ENCODE results near the gene GSK3A.

GSK3A gene

DNA sequence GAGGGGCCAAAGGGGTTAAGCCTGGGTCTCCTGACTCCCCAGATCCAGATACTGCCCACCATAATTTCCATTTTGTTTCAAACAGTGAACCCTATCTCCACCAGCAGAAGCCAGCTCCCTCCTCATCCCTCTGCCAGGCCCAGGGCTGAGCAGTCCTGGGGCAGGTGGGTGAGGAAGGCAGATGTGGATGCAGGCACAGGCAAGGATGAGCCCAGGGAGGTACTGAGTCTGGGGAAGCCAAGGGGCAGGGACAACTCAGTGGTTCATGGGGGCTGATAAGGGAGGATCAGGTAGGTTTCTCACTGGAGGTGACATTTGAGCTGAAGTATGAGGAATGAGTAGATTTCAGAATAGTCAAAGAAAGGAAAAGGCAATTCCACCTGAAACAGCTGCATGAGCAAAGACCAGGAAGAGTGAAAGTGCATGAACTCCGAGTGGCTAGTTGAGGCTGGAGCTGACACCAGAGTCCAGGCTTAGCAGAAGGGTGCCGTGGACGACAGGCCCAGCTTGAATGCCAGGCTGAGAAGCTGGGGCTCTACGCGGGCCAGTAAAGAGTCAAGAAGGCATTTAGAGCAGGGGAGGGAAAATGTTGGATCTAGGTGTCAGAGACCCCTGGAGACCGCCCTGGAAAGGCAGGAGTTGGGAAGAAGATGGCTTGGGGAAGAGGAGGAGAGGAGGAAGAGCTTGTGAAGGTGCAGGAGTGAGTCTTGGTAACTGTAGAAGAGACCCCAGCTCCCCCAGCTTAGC is 36.9 kb upstream of the GSK3A start:
- Histone ChIP-seq H3K4me3 (ENCODE audit: low read length in 2 of 2) (peak overlapping the region; percentile 12 to 71), H2AK5ac (ENCODE audit: low read depth, low read length) (peak overlapping the region; percentile 48), H2BK120ac (ENCODE audit: low read depth, low read length) (no peak overlapping the region), H3K27me3 (ENCODE audit: control insufficient read depth in 3 of 3, insufficient read depth in 3 of 3, low read depth in 1 of 3, low read length in 3 of 3) (no peaks in the 10 kb centered on the region), H3K36me3 (replicated peaks in 1 of 2; ENCODE audit: control insufficient read depth in 2 of 2, insufficient read depth in 2 of 2, low read length in 2 of 2) (peaks cover 8 to 18% of the 10 kb centered on the region in 2 donors), H3K23ac (ENCODE audit: low read depth, low read length, poor library complexity) (peak overlapping the region; percentile 52), H2BK5ac (ENCODE audit: low read length) (peak overlapping the region; percentile 98), H3K18ac (ENCODE audit: low read length) (peak overlapping the region; percentile 94), H3K14ac (ENCODE audit: low read length) (no peak overlapping the region), H2BK15ac (ENCODE audit: low read length) (peak overlapping the region; percentile 19), H3K4me1 (ENCODE audit: control insufficient read depth in 2 of 2, insufficient read depth in 1 of 2, low read depth in 1 of 2, low read length in 2 of 2) (peaks cover 28% of the 10 kb centered on the region in 2 donors), H3K79me1 (ENCODE audit: low read depth, low read length) (peaks cover 13% of the 10 kb centered on the region), H3K9ac (ENCODE audit: low read depth, low read length, poor library complexity) (peak overlapping the region; percentile 73), H3K27ac (replicated peaks; ENCODE audit: low read length) (peak overlapping the region; percentile 12), H2AFZ (ENCODE audit: low read length) (peak overlapping the region; percentile 90), H2BK12ac (ENCODE audit: low read length) (peak overlapping the region; percentile 86), H3K4ac (ENCODE audit: low read length) (no peak overlapping the region), H4K8ac (ENCODE audit: low read depth, low read length) (no peak overlapping the region), H4K91ac (ENCODE audit: low read depth, low read length, poor library complexity) (no peak overlapping the region), H3K4me2 (ENCODE audit: insufficient read depth, low read length, poor library complexity, severe bottlenecking) (peak overlapping the region; percentile 72), H3K9me3 (replicated peaks in 1 of 2; ENCODE audit: control insufficient read depth in 2 of 2, insufficient read depth in 1 of 2, low read depth in 1 of 2, low read length in 2 of 2) (no peaks in the 10 kb centered on the region)
- DNase-seq (ENCODE audit: low spot score) = no peak
- no CpG with 5 or more reads among the region's 6 CpGs for WGBS, 2 donors (ENCODE audit: extremely low coverage in 2 of 2, insufficient read length in 2 of 2, insufficient replicate concordance in 1 of 2)

- Histone ChIP-seq H2BK5ac (ENCODE audit: low read length) (no peak overlapping the region), H3K9ac (ENCODE audit: low read depth, low read length, poor library complexity) (no peak overlapping the region), H4K91ac (ENCODE audit: low read depth, low read length, poor library complexity) (no peak overlapping the region), H3K4ac (ENCODE audit: low read length) (no peak overlapping the region), H3K27me3 (ENCODE audit: control insufficient read depth in 3 of 3, insufficient read depth in 3 of 3, low read depth in 1 of 3, low read length in 3 of 3) (no peaks in the 10 kb centered on the region), H3K79me1 (ENCODE audit: low read depth, low read length) (peaks cover 16% of the 10 kb centered on the region), H3K23ac (ENCODE audit: low read depth, low read length, poor library complexity) (no peak overlapping the region), H2AFZ (ENCODE audit: low read length) (no peak overlapping the region), H3K27ac (replicated peaks; ENCODE audit: low read length) (no peak overlapping the region), H2BK120ac (ENCODE audit: low read depth, low read length) (no peak overlapping the region), H2AK5ac (ENCODE audit: low read depth, low read length) (peak overlapping the region; percentile 73), H3K4me3 (ENCODE audit: low read length in 2 of 2) (no peak overlapping the region), H3K18ac (ENCODE audit: low read length) (no peak overlapping the region), H4K8ac (ENCODE audit: low read depth, low read length) (no peak overlapping the region), H3K14ac (ENCODE audit: low read length) (no peak overlapping the region), H3K4me1 (ENCODE audit: control insufficient read depth in 2 of 2, insufficient read depth in 1 of 2, low read depth in 1 of 2, low read length in 2 of 2) (peaks cover 28% of the 10 kb centered on the region in 2 donors), H2BK12ac (ENCODE audit: low read length) (no peak overlapping the region), H3K4me2 (ENCODE audit: insufficient read depth, low read length, poor library complexity, severe bottlenecking) (no peak overlapping the region), H2BK15ac (ENCODE audit: low read length) (no peak overlapping the region), H3K36me3 (replicated peaks in 1 of 2; ENCODE audit: control insufficient read depth in 2 of 2, insufficient read depth in 2 of 2, low read length in 2 of 2) (peaks cover 10 to 25% of the 10 kb centered on the region in 2 donors), H3K9me3 (replicated peaks in 1 of 2; ENCODE audit: control insufficient read depth in 2 of 2, insufficient read depth in 1 of 2, low read depth in 1 of 2, low read length in 2 of 2) (no peaks in the 10 kb centered on the region)
- DNase-seq (ENCODE audit: low spot score) = no peak
- WGBS, 2 donors (ENCODE audit: extremely low coverage in 2 of 2, insufficient read length in 2 of 2, insufficient replicate concordance in 1 of 2) = no CpG with 5 or more reads among the region's 5 CpGs
Measured at GRCh38 chr19:42278452-42279154, 36.2 kb upstream of the GSK3A start.

GRCh38 chr19:42277821-42278451 is 35.5 kb upstream of the GSK3A start:
- Histone ChIP-seq H3K27ac (replicated peaks; ENCODE audit: low read length) (no peak overlapping the region), H3K36me3 (replicated peaks in 1 of 2; ENCODE audit: control insufficient read depth in 2 of 2, insufficient read depth in 2 of 2, low read length in 2 of 2) (peaks cover 16 to 32% of the 10 kb centered on the region in 2 donors), H4K91ac (ENCODE audit: low read depth, low read length, poor library complexity) (no peak overlapping the region), H2BK120ac (ENCODE audit: low read depth, low read length) (no peak overlapping the region), H2BK15ac (ENCODE audit: low read length) (peak overlapping the region; percentile 55), H3K23ac (ENCODE audit: low read depth, low read length, poor library complexity) (peak overlapping the region; percentile 52), H3K9ac (ENCODE audit: low read depth, low read length, poor library complexity) (peak overlapping the region; percentile 63), H2BK12ac (ENCODE audit: low read length) (no peak overlapping the region), H3K18ac (ENCODE audit: low read length) (peak overlapping the region; percentile 46), H3K4me3 (ENCODE audit: low read length in 2 of 2) (no peak overlapping the region), H3K4me2 (ENCODE audit: insufficient read depth, low read length, poor library complexity, severe bottlenecking) (no peak overlapping the region), H3K4me1 (ENCODE audit: control insufficient read depth in 2 of 2, insufficient read depth in 1 of 2, low read depth in 1 of 2, low read length in 2 of 2) (peaks cover 22 to 23% of the 10 kb centered on the region in 2 donors), H3K9me3 (replicated peaks in 1 of 2; ENCODE audit: control insufficient read depth in 2 of 2, insufficient read depth in 1 of 2, low read depth in 1 of 2, low read length in 2 of 2) (no peaks in the 10 kb centered on the region), H2BK5ac (ENCODE audit: low read length) (peak overlapping the region; percentile 48), H3K27me3 (ENCODE audit: control insufficient read depth in 3 of 3, insufficient read depth in 3 of 3, low read depth in 1 of 3, low read length in 3 of 3) (no peaks in the 10 kb centered on the region), H3K4ac (ENCODE audit: low read length) (no peak overlapping the region), H3K14ac (ENCODE audit: low read length) (no peak overlapping the region), H2AFZ (ENCODE audit: low read length) (no peak overlapping the region), H2AK5ac (ENCODE audit: low read depth, low read length) (peak overlapping the region; percentile 77), H3K79me1 (ENCODE audit: low read depth, low read length) (peaks cover 14% of the 10 kb centered on the region), H4K8ac (ENCODE audit: low read depth, low read length) (no peak overlapping the region)
- no CpG with 5 or more reads among the region's 10 CpGs for WGBS, 2 donors (ENCODE audit: extremely low coverage in 2 of 2, insufficient read length in 2 of 2, insufficient replicate concordance in 1 of 2)
- no peak for DNase-seq (ENCODE audit: low spot score)

DNA sequence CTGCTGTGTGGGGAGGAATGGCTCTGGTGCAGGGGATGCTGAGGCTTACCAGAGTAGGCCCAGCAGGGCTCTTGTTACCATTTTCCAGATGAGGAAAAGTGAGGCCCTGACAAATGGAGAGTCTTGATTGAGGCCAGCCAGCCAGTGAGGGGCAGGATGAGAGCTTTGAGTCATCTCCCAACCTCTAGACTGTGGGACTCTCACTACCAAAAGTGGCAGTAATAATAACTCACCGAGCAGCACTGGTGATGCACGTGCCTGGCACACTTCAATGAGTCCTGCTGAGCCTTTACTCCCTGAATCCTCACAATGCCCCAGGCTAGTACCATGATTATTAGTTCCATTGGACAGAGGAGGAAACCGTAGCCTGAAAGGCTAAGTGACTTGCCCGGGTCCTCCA is 34.4 kb upstream of the GSK3A start:
- no peak overlapping the region for H3K4me2 ChIP-seq (ENCODE audit: insufficient read depth, low read length, poor library complexity, severe bottlenecking)
- DNase-seq (ENCODE audit: low spot score) = no peak
- H3K9me3 ChIP-seq (replicated peaks in 1 of 2; ENCODE audit: control insufficient read depth in 2 of 2, insufficient read depth in 1 of 2, low read depth in 1 of 2, low read length in 2 of 2) = no peaks in the 10 kb centered on the region
- no peaks in the 10 kb centered on the region for H3K27me3 ChIP-seq (ENCODE audit: control insufficient read depth in 3 of 3, insufficient read depth in 3 of 3, low read depth in 1 of 3, low read length in 3 of 3)
- no peak overlapping the region for H2BK5ac ChIP-seq (ENCODE audit: low read length)
- H3K23ac ChIP-seq (ENCODE audit: low read depth, low read length, poor library complexity) = no peak overlapping the region
- H2BK12ac ChIP-seq (ENCODE audit: low read length) = no peak overlapping the region
- H4K8ac ChIP-seq (ENCODE audit: low read depth, low read length) = no peak overlapping the region
- no peak overlapping the region for H4K91ac ChIP-seq (ENCODE audit: low read depth, low read length, poor library complexity)
- WGBS, 2 donors (ENCODE audit: extremely low coverage in 2 of 2, insufficient read length in 2 of 2, insufficient replicate concordance in 1 of 2) = no CpG with 5 or more reads among the region's 4 CpGs
- H3K4me1 ChIP-seq (ENCODE audit: control insufficient read depth in 2 of 2, insufficient read depth in 1 of 2, low read depth in 1 of 2, low read length in 2 of 2) = peaks cover 12 to 13% of the 10 kb centered on the region in 2 donors
- no peak overlapping the region for H3K9ac ChIP-seq (ENCODE audit: low read depth, low read length, poor library complexity)
- H3K4me3 ChIP-seq (ENCODE audit: low read length in 2 of 2) = no peak overlapping the region
- H3K18ac ChIP-seq (ENCODE audit: low read length) = no peak overlapping the region
- H2AFZ ChIP-seq (ENCODE audit: low read length) = no peak overlapping the region
- H2BK120ac ChIP-seq (ENCODE audit: low read depth, low read length) = no peak overlapping the region
- peaks cover 16 to 40% of the 10 kb centered on the region in 2 donors for H3K36me3 ChIP-seq (replicated peaks in 1 of 2; ENCODE audit: control insufficient read depth in 2 of 2, insufficient read depth in 2 of 2, low read length in 2 of 2)
- no peak overlapping the region for H2BK15ac ChIP-seq (ENCODE audit: low read length)
- H3K4ac ChIP-seq (ENCODE audit: low read length) = no peak overlapping the region
- H2AK5ac ChIP-seq (ENCODE audit: low read depth, low read length) = no peak overlapping the region
- peaks cover 20% of the 10 kb centered on the region for H3K79me1 ChIP-seq (ENCODE audit: low read depth, low read length)
- H3K27ac ChIP-seq (replicated peaks; ENCODE audit: low read length) = no peak overlapping the region
- H3K14ac ChIP-seq (ENCODE audit: low read length) = no peak overlapping the region

Data from neuronal stem cell (in vitro differentiated cells).